Measurements from ENCODE around the gene LDB1. TPM values are rescaled to one million over a fixed set of nuclear protein-coding genes. Genes with fewer than 3 reads are reported as not detected.

LDB1 gene
- total and polyA plus RNA-seq, 10 of the 15 experiments (the other 5 are each of a cell fraction or from before 2014, with no cell fraction given): 1.7 to 71.5 (median 36.9) TPM

DNA sequence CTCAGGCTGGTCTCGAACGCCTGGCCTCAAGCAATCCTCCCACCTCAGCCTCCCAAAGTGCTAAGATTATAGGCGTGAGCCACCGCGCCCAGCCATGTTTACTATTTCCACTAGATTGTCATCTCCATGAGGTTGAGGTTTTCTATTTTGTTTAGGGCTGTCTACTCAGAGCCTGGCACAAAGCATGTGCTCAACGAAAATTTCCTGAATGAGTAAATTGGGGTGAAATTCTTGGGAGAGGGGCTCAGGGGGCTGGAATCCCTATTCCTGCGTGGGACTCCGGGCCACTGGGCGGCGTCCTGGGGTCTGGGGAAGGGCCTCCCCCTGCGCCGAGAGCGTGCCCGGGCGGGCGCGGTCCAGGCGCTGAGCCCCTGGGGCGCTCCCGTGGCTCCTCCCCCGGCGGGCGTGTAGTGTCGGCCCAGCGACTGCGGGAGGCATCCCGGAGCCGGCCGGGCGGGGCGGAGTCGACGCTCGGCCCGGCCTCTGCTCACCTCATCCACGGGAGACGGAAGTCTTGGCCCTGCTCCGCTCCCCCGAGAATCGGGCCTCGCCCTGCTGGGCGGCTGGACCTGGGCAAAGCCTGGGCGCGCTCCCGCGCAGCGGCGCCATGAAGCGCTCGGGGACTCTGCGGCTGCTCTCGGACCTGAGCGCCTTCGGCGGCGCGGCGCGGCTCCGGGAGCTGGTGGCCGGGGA is 55.2 kb downstream of the LDB1 start, which contains the start of gene HPS6:
Gene HPS6 (plus strand): TSS at position 482 of the 693 bp plus-strand sequence. CDS start 126 bp downstream, at position 608.
- peak within 1 kb of the TSS; percentile 96 for H3K4me2 ChIP-seq (ENCODE audit: control insufficient read depth, insufficient read depth)
- FAIRE-seq (peak; percentile 78), ATAC-seq (peak; percentile 98), DNase-seq (ENCODE audit: low read depth, low spot score) (peak; percentile 61)
- peaks cover 7% of the 10 kb centered on the region for H3K4me1 ChIP-seq (ENCODE audit: control insufficient read depth, insufficient read depth, low read length)
- intact Hi-C loops (cut with micrococcal nuclease; ENCODE audit: unreplicated experiment): loop anchor here (1.0 kb wide), 1 partner anchor 9 kb away; the partner anchor contains the start of gene ARMH3
- in situ Hi-C loops (cut with MboI): no loop called here
- H4K20me1 ChIP-seq (ENCODE audit: control insufficient read depth, insufficient read depth): no peaks in the 10 kb centered on the region
- H3K9me3 ChIP-seq (replicated peaks; ENCODE audit: control insufficient read depth, insufficient read depth, low read length): no peaks in the 10 kb centered on the region
- peak within 1 kb of the TSS; percentile 90 for H3K4me3 ChIP-seq
- H2AFZ ChIP-seq (ENCODE audit: control insufficient read depth, low read depth, low read length): peak within 1 kb of the TSS; percentile 89
- WGBS (ENCODE audit: insufficient coverage, insufficient replicate concordance, low lambda C conversion rate, missing lambda C conversion rate): under 1% methylated on average over 42 of the region's 61 CpGs
- POLR2A ChIA-PET: interaction anchor here (0.7 to 2.2 kb wide), 6 partner anchors 9 to 246 kb away, joined by 3 to 6 read pairs (median 4); partner anchors contain the start of gene ARMH3
- H3K36me3 ChIP-seq (ENCODE audit: control insufficient read depth in 2 of 2, insufficient read depth in 2 of 2, low read length in 1 of 2): no peaks in the 10 kb centered on the region
- SMC1A ChIA-PET (ENCODE audit: uncharacterized antibody, unreplicated experiment): interaction anchor here (2.1 to 3.7 kb wide), 2 partner anchors 12 to 224 kb away, joined by 6 to 27 read pairs; no protein-coding TSS in a partner anchor
- H3K79me2 ChIP-seq (ENCODE audit: control insufficient read depth, insufficient read depth, low read length): peaks cover 20% of the 10 kb centered on the region
- CTCF ChIA-PET: interaction anchor here (1.1 to 12.2 kb wide), 3 partner anchors 12 to 225 kb away, joined by 4 to 159 read pairs (median 4); no protein-coding TSS in a partner anchor
- H3K27me3 ChIP-seq (replicated peaks in 1 of 2; ENCODE audit: control insufficient read depth in 2 of 2, insufficient read depth in 2 of 2, low read length in 1 of 2): no peaks in the 10 kb centered on the region
- peak within 1 kb of the TSS; percentile 87 for H3K9ac ChIP-seq (ENCODE audit: control insufficient read depth, insufficient read depth, low read length)
- BruUV-seq (replicated peaks): no TSS peak
- peak within 1 kb of the TSS; percentile 73 for H3K27ac ChIP-seq (ENCODE audit: control insufficient read depth, insufficient read depth)
- RAD21 ChIA-PET (ENCODE audit: unreplicated experiment): interaction anchor here (1.0 to 4.2 kb wide), 3 partner anchors 55 to 224 kb away, joined by 3 to 20 read pairs (median 12); no protein-coding TSS in a partner anchor
- no peak for TF ChIP-seq SP1 (IDR thresholded peaks at IDR 0.05; ENCODE audit: low read depth, low read length)
- no peak for TF ChIP-seq SUZ12 (IDR thresholded peaks at IDR 0.05; ENCODE audit: unreplicated experiment)
- no peak for TF ChIP-seq RBBP5 (conservative IDR thresholded peaks at IDR 0.05)
- no peak for TF ChIP-seq SMAD5 (IDR thresholded peaks at IDR 0.05; ENCODE audit: low read depth)
- TF ChIP-seq, protein P1, sequence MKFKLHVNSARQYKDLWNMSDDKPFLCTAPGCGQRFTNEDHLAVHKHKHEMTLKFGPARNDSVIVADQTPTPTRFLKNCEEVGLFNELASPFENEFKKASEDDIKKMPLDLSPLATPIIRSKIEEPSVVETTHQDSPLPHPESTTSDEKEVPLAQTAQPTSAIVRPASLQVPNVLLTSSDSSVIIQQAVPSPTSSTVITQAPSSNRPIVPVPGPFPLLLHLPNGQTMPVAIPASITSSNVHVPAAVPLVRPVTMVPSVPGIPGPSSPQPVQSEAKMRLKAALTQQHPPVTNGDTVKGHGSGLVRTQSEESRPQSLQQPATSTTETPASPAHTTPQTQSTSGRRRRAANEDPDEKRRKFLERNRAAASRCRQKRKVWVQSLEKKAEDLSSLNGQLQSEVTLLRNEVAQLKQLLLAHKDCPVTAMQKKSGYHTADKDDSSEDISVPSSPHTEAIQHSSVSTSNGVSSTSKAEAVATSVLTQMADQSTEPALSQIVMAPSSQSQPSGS (IDR thresholded peaks at IDR 0.05; ENCODE audit: low read length): no peak
- TF ChIP-seq CHD1 (IDR thresholded peaks at IDR 0.05; ENCODE audit: low read depth, low read length): no peak
- no peak for TF ChIP-seq SREBF1 (IDR thresholded peaks at IDR 0.05; ENCODE audit: low read length)
- no peak for TF ChIP-seq RFX5 (IDR thresholded peaks at IDR 0.05; ENCODE audit: low read depth, low read length)
- TF ChIP-seq MTA3 (IDR thresholded peaks at IDR 0.05; ENCODE audit: borderline replicate concordance, low read length): no peak
- TF ChIP-seq HDAC2 (IDR thresholded peaks at IDR 0.05): no peak
- TF ChIP-seq EGR1 (IDR thresholded peaks at IDR 0.05; ENCODE audit: borderline replicate concordance in 1 of 2, low read depth in 2 of 2, low read length in 2 of 2): no peak; a peak in 1 of 3 replicates
- no peak for TF ChIP-seq ATF7 (IDR thresholded peaks at IDR 0.05; ENCODE audit: low read depth)
- no peak for TF ChIP-seq BRCA1 (IDR thresholded peaks at IDR 0.05; ENCODE audit: low read depth, low read length)
- TF ChIP-seq LARP7 (IDR thresholded peaks at IDR 0.05): peak; percentile 76; the same call in 1 of the 2 replicates
- TF ChIP-seq SMARCA5 (IDR thresholded peaks at IDR 0.05): no peak
- no peak for TF ChIP-seq ZNF24 (IDR thresholded peaks at IDR 0.05)
- peak; percentile 44; the same call in 1 of the 2 replicates for TF ChIP-seq HCFC1 (IDR thresholded peaks at IDR 0.05; ENCODE audit: low read length)
- TF ChIP-seq, protein P2, sequence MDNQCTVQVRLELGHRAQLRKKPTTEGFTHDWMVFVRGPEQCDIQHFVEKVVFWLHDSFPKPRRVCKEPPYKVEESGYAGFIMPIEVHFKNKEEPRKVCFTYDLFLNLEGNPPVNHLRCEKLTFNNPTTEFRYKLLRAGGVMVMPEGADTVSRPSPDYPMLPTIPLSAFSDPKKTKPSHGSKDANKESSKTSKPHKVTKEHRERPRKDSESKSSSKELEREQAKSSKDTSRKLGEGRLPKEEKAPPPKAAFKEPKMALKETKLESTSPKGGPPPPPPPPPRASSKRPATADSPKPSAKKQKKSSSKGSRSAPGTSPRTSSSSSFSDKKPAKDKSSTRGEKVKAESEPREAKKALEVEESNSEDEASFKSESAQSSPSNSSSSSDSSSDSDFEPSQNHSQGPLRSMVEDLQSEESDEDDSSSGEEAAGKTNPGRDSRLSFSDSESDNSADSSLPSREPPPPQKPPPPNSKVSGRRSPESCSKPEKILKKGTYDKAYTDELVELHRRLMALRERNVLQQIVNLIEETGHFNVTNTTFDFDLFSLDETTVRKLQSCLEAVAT (IDR thresholded peaks at IDR 0.05): 0 out of 2 replicates have a peak, but pooled peaks have one; percentile 24
- peak; percentile 81 for TF ChIP-seq YY1 (IDR thresholded peaks at IDR 0.05; ENCODE audit: low read depth, low read length)
- no peak for TF ChIP-seq RB1 (IDR thresholded peaks at IDR 0.05; ENCODE audit: borderline replicate concordance)
- no peak for TF ChIP-seq NFYB (IDR thresholded peaks at IDR 0.05; ENCODE audit: insufficient read depth, low read depth, low read length)
- no peak for TF ChIP-seq RCOR1 (conservative IDR thresholded peaks at IDR 0.05; ENCODE audit: low read depth, low read length)
- peak; percentile 72 for TF ChIP-seq EED (IDR thresholded peaks at IDR 0.05; ENCODE audit: low read depth)
- peak; percentile 60; the same call in 1 of the 2 replicates for TF ChIP-seq TAF1 (IDR thresholded peaks at IDR 0.05; ENCODE audit: borderline replicate concordance, low read depth, low read length)
- no peak for TF ChIP-seq STAT3 (IDR thresholded peaks at IDR 0.05; ENCODE audit: low read depth, low read length)

Data from GM12878 (cell line).